ENCODE results near the gene PDE4D. TPM values are rescaled to one million over a fixed set of nuclear protein-coding genes. Genes with fewer than 3 reads are reported as not detected.

The PDE4D gene
- total and polyA plus RNA-seq, 10 of the 15 experiments (the other 5 are each of a cell fraction or from before 2014, with no cell fraction given), result 0.87 to 4.1 (median 2.2) TPM

- TF ChIP-seq ZBTB4 (CRISPR knock-in tag; IDR thresholded peaks at IDR 0.05), result no peak
- TF ChIP-seq SREBF2 (IDR thresholded peaks at IDR 0.05; ENCODE audit: low read length), result no peak
- peak; percentile 40; the same call in 1 of the 2 replicates for TF ChIP-seq JUNB (IDR thresholded peaks at IDR 0.05)
- no peak for TF ChIP-seq YBX1 (IDR thresholded peaks at IDR 0.05)
- TF ChIP-seq PML (IDR thresholded peaks at IDR 0.05; ENCODE audit: low read length), result no peak
- peak; percentile 74 for TF ChIP-seq NR2F1 (conservative IDR thresholded peaks at IDR 0.05)
- peak; percentile 74; the same call in 1 of the 2 replicates for TF ChIP-seq DPF2 (IDR thresholded peaks at IDR 0.05)
- TF ChIP-seq SMAD5 (IDR thresholded peaks at IDR 0.05; ENCODE audit: low read depth), result no peak
Measured at GRCh38 chr5:59591162-59591561, 302.4 kb downstream of the PDE4D start (continued).

GRCh38 chr5:59588922-59589321, 304.6 kb downstream of the PDE4D start:
- intact Hi-C loops (cut with micrococcal nuclease; ENCODE audit: unreplicated experiment), result no loop called here
- Histone ChIP-seq H3K27me3 (replicated peaks in 1 of 2; ENCODE audit: control insufficient read depth in 2 of 2, insufficient read depth in 2 of 2, low read length in 1 of 2) (no peaks in the 10 kb centered on the region; a peak in 2 of 4 replicates), H4K20me1 (ENCODE audit: control insufficient read depth, insufficient read depth) (no peaks in the 10 kb centered on the region), H3K27ac (ENCODE audit: control insufficient read depth, insufficient read depth) (no peak overlapping the region), H2AFZ (ENCODE audit: control insufficient read depth, low read depth, low read length) (no peak overlapping the region), H3K4me2 (ENCODE audit: control insufficient read depth, insufficient read depth) (no peak overlapping the region), H3K9ac (ENCODE audit: control insufficient read depth, insufficient read depth, low read length) (no peak overlapping the region), H3K4me1 (ENCODE audit: control insufficient read depth, insufficient read depth, low read length) (0 out of 2 replicates have a peak, but pooled peaks cover 3% of the 10 kb centered on the region), H3K79me2 (ENCODE audit: control insufficient read depth, insufficient read depth, low read length) (no peaks in the 10 kb centered on the region), H3K4me3 (no peak overlapping the region), H3K36me3 (ENCODE audit: control insufficient read depth in 2 of 2, insufficient read depth in 2 of 2, low read length in 1 of 2) (no peaks in the 10 kb centered on the region), H3K9me3 (replicated peaks; ENCODE audit: control insufficient read depth, insufficient read depth, low read length) (no peaks in the 10 kb centered on the region)
- FAIRE-seq, result no peak
- no peak for DNase-seq (ENCODE audit: low read depth, low spot score)
- CTCF ChIA-PET, result no interaction called here
- SMC1A ChIA-PET (ENCODE audit: uncharacterized antibody, unreplicated experiment), result no interaction called here
- BruUV-seq (replicated peaks), result no TSS peak
- no peak for ATAC-seq
- TF ChIP-seq NKRF (conservative IDR thresholded peaks at IDR 0.05) (no peak), MEF2A (IDR thresholded peaks at IDR 0.05; ENCODE audit: insufficient read depth, low read depth, low read length) (no peak), ZBED1 (IDR thresholded peaks at IDR 0.05; ENCODE audit: borderline replicate concordance) (no peak), ATF3 (IDR thresholded peaks at IDR 0.05; ENCODE audit: borderline replicate concordance, extremely low read depth, low read depth, low read length) (no peak), SMC3 (IDR thresholded peaks at IDR 0.05; ENCODE audit: borderline replicate concordance, low read length) (no peak), MYC (IDR thresholded peaks at IDR 0.05; ENCODE audit: insufficient read depth, insufficient read length, insufficient replicate concordance, low read length, severe bottlenecking) (no peak), NFXL1 (IDR thresholded peaks at IDR 0.05; ENCODE audit: borderline replicate concordance) (no peak), JUND (IDR thresholded peaks at IDR 0.05; ENCODE audit: low read depth, low read length) (no peak), IRF4 (IDR thresholded peaks at IDR 0.05; ENCODE audit: low read depth, low read length) (no peak), ZZZ3 (IDR thresholded peaks at IDR 0.05; ENCODE audit: control insufficient read depth, insufficient read length, low read depth) (no peak), RAD21 (IDR thresholded peaks at IDR 0.05; ENCODE audit: insufficient read depth, low read depth, low read length) (no peak), NR2C2 (IDR thresholded peaks at IDR 0.05; ENCODE audit: borderline replicate concordance, control insufficient read depth, insufficient read length, low read depth) (no peak), ESRRA (IDR thresholded peaks at IDR 0.05; ENCODE audit: low read length) (no peak), SPI1 (IDR thresholded peaks at IDR 0.05; ENCODE audit: borderline replicate concordance, insufficient read depth, low read depth, low read length) (no peak)
- in situ Hi-C loops (cut with MboI), result no loop called here
- POLR2A ChIA-PET, result no interaction called here
- RAD21 ChIA-PET (ENCODE audit: unreplicated experiment), result no interaction called here

Data from GM12878 (cell line).